GM19240 (cell line): ENCODE data around the gene HDGF.

Experiments
- DNase-seq: peaks from one replicate; pipeline ENCODE4 v3.0.0; 2011; ENCODE audit warnings: low spot score; ENCODE audit not compliant: insufficient read length

The HDGF gene

DNA sequence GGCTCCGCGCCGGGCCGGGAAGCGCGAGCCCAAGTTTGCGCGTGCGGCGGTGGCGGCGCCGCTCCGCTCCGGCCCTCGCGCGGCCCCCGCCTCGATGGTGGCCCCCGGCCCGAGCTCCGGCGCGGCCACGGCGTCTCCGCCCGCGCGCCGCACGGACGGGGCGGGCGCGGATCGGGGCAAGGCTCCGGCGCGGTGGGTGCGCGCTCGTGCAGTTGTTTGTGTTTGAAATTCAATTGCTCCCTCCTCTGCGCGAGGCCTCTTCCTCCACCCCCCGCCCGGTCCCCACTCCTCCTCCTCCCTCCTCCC lies at the start of gene HDGF:
HDGF (minus strand) TSS at position 225 of the 306 bp plus-strand sequence. CDS start 246 bp downstream, outside the sequence.
- DNase-seq = no peak

DNA sequence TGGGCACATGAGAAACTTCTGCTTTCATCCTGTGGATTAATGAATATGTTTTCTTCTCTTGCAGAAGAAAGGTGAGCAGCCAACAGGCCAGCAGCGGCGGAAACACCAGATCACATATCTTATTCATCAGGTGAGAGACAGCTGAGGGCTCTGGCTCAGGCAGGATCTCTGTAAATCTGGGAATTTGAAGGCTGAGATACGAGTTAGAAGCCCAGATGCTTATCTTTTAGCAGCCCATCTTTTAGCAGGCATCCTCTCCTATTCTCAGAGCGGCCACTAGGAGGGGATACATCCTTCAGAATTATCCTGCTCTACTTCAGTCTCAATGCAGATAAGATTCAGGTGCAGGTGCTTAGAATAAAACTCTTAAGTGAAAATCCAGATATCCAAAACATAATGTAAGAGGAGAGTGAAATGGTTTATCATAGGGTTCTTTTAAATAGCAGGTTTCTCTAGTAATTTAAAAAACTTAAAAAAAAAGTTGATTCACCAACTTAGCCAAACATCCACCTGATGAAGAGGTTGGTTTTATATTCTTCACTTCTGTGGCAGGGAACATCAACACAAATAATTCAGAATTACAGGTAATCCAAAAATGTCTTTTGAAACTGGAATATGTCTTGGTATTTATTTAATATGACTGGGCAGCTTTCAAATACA lies 45.9 kb upstream of the HDGF start:
- no peak for DNase-seq

DNA sequence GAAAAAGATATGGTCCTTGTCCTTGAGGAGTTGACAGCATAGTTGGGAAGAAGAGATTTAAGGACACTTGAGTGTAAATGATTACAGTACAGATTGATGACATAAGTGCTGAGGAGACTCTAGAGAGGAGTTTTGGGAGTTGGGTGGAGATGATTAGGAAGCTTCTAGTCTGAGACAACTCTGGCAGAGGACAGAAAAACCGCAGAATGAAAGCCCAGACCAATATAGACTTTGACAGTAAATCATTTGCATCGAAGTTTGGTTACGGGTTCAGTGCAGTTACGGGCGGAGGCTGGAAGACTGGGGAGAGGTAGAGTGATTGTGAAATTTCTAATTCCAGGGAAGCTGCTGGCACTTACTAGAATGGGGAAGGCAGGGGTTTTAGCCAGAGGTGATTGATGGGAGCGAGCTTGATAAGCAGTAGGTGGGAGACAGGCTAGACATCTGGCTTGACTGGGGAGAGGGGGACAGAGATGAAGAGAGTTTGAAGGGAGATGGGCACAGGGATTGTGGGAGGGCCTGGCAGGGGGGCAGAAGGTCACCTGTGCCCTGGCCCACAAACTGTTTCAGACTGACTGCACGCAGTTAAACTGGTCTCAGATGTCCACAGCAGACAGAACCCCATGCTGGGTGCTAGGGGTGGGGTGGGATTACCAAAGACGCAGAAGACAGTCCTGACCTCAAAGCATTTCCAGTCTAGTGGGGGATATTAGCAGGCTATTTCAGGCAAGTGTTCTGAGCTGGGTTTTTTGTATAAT lies 45.0 kb upstream of the HDGF start:
- DNase-seq = no peak

DNA sequence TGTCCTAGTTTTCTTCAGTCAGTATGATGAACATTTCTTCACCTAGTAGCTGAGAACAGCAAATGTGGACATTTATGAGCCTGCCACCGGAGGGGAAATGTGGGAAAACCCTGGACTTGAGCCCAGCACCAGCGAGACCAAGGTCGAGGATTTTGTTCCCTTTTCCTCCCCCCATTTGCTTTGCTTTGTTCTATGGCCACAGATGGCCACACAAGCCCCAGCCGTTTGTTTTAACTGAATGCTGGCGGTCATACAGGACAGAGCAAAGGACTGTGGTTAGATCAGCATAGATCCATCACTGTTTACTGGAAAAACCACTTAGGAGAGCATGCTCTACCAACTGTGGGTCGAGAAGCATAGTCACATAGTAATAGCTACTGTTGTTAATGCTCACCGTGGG lies 44.3 kb upstream of the HDGF start:
- DNase-seq = no peak

DNA sequence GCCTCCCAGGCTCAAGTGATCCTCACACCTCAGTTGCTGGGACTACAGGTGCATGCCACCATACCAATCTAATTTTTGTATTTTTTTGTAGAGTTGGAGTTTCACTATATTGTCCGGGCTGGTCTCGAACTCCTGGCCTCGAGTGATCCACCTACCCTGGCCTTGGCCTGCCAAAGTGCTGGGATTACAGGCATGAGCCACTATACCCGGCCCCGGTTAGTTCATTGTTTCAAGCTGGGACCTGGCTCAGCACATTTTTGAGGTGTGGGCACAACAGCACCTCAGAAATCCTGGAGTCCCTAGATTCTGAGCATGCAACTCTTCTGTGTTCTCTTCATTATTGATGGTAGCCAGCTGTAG lies 43.9 kb upstream of the HDGF start:
- no peak for DNase-seq

DNA sequence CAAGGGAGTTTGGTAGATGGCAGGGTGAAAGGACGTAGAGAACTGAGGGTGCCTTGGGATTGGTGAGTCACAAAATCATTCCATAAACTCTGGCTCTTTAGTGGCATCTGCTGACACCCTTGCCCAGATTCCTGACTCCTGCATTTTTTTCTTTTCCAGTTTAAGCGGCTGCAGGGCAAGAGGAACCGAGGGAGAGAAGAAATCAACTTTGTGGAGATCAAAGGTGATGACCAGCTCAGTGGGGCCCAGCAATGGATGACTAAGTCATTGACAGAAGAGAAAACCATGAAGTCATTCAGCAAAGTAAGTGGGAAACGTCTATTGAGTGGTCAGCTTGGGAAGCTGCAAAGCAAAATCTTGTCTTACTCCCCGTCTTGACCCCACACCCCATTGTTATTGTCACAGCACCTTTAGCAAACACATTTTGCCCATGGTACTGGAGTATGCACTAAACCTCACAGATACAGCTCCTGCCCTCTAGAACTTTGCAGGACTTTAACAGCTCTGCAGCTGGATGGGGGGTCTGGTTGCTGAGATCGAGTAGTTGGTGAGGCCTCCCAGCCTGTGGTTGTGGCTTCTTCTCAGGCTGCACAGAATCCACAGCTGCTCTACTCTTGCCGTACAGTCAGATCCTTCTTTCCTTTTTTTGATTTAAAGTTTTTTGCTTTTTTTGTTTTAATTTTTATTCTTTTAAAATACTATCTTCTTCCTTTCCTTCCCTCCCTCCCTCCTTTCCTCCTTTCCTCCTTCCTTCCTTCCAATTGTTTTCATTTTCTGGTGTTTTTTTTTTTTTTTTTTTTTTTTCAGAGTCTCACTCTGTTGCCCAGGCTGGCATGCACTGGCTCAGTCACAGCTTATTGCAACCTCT lies 43.3 kb upstream of the HDGF start:
- DNase-seq = no peak

DNA sequence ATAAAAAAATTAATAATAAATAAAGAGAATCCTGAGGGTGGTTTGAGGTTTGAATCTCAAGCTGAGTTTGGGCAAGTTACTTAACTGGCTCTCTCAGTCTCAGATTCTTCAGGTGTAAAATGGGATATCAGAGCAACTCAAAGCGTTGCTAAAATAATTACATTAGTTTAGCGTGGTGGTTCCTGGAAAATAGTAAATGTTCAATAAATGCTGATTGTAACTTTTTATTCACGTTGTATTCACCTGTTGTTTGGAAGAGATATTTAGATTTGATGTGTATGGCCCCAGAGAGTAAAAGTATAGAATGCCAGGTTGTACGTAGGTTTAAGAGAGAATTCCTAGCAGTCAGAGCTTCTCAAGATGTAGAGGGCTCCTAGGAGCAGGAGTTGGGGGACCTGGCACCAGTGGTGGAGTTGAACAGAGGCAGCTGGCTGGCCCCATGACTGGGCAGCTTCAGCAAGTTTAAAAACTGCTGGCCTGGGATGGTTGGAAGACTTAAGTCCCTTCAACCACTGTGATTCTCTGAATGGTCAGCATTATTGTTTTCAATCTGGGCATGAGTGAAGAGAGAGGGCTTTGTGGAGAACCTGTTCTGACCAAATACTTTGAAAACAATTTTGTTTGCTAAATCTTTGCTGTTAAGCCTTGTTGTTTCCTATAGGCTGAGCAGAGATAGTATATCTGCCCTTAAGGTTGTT lies 38.3 kb upstream of the HDGF start:
- DNase-seq = no peak

DNA sequence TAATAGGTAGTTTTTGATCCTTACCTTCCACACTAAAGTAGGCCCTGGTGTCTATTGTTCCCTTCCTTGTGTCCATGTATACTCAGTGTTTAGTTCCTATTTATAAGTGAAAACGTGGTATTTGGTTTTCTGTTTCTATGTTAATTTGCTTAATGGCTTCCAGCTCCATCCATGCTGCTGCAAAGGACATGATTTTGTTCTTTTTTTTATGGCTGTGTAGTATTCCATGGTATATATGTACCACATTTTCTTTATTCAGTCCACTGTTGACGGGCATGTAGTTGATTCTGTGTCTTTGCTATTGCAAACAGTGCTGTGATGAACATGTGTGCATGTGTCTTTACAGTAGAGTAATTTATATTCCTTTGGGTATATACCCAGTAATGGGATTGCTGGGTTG lies 36.7 kb upstream of the HDGF start:
- no peak for DNase-seq

DNA sequence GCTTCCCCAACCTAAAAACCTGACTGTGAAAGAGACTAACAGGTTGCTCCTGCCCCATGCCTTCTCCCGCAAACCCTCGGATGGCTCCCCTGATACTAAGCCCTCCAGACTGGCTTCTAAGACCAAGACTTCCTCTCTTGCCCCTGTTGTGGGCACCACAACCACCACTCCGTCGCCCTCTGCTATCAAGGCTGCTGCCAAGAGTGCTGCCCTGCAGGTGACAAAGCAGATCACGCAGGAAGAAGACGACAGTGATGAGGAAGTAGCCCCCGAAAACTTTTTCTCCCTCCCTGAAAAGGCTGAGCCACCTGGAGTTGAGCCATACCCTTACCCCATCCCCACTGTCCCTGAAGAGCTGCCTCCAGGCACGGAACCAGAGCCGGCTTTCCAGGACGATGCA lies 35.2 kb upstream of the HDGF start:
- no peak for DNase-seq

DNA sequence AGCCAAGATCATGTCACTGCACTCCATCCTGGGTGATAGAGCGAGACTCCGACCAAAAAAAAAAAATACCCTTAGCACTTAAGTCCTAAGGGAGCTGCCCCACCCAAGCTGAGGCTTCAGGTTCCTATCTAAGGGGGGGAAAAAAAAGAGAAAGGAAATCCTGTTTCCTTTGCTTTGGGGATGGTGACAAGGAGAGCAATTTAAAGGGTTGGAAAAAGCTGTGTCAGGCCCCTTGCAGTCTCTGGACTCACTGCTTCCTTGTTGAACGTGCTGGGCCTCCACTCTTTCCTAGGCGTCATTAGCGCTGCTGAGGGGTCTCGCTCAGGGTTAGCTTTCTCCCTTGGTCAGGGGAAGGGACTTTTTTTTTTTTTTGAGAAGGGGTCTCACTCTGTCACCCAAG lies 34.0 kb upstream of the HDGF start:
- no peak for DNase-seq

DNA sequence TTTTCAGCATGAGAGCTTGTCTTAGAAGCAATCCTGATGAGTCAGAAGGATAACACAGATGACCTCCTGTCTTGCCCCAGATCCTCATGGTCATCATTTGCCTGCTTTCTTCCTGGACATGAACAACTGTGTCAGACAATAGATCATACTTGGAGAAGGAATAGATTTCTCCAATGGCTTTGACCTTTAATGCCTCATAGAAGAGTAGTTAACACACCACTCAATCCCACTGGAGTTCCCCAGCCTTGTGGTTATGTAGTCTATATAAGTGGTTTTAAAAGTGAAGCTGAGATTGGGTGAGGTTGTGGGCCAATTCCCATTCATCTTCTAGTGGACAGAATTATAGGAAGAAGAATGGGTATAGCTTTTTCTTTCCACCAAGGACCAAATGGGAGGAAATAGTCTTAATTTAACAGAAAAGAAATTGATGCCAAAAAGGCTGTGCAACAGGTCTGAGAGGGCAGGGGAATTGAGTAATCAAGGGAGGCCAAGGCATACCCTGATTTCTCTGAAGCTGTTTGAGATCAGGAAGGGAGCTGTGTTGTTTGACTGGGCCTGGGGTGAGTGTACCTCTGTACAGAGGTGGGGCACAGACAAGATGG lies 30.2 kb upstream of the HDGF start:
- DNase-seq = no peak

DNA sequence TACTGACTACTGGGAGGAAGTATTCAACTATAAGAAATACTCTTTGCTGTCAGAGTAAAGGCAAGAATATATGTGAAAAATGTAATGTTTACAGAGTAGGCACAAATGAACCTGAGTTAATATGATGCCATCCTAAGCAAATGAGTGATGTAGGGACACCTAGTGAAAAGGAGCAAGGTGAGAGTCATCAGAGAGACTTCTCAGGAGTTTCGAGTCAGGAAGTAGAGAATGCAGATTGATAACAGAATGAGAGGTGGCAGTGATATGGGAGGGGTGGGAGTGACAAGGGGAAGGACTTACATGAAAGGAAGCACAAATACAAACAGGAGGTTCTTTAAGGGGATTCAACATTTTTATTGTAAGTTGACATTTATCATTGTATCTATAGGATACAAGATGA lies 26.1 kb upstream of the HDGF start:
- no peak for DNase-seq

DNA sequence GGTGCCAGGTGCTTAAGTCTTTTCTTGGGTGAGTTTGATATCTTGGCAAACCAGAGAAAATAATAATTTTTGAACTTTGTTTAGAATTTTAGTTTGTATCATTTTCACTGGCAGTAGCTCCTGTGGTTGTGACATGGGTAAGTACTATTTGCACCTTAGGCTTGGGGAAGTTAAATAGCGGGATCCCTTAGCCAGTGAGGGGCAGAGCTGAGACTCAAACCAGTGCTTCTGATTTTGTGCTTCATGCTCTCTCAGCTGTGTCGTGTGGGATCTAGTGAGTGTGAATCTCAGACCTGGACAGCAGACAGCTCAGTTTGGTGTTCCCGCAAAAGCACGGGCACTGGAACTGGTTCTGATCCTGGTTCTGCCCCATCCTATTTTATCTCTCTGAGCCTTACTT lies 25.5 kb upstream of the HDGF start:
- no peak for DNase-seq

DNA sequence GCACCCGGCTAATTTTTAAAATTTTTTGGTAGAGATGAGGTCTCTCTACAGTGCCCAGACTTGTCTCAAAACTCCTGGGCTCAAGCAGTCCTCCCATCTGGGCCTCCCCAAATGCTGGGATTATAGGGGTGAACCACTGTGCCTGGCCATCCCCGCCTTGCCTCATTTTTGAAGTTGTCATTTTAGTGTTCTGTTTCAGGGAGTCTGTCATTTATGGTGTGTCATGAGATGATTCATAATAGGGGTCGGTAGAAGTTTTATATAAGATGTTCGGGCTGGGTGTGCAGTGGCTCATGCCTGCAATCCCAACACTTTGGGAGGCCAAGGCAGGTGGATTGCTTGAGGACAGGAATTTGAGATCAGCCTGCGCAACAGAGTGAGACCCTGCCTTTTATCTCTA lies 24.3 kb upstream of the HDGF start:
- no peak for DNase-seq

DNA sequence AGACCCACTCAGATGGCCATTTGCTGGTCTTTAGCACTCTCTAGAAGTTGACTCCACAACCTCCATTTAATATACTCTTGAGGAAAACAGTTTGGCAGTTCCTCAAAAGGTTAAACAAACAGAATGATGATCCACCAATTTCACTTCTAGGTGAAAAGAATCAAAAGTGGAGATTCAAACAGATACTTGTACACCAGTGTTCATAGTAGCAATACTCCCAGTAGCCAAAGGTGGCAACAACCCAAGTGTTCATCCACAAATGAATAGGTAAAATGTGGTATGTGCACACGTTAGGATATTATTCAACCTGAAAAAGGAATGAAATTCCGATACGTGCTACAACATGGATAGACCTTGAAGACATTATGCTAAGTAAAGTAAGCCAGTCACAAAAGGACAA lies 22.1 kb upstream of the HDGF start:
- DNase-seq = no peak

DNA sequence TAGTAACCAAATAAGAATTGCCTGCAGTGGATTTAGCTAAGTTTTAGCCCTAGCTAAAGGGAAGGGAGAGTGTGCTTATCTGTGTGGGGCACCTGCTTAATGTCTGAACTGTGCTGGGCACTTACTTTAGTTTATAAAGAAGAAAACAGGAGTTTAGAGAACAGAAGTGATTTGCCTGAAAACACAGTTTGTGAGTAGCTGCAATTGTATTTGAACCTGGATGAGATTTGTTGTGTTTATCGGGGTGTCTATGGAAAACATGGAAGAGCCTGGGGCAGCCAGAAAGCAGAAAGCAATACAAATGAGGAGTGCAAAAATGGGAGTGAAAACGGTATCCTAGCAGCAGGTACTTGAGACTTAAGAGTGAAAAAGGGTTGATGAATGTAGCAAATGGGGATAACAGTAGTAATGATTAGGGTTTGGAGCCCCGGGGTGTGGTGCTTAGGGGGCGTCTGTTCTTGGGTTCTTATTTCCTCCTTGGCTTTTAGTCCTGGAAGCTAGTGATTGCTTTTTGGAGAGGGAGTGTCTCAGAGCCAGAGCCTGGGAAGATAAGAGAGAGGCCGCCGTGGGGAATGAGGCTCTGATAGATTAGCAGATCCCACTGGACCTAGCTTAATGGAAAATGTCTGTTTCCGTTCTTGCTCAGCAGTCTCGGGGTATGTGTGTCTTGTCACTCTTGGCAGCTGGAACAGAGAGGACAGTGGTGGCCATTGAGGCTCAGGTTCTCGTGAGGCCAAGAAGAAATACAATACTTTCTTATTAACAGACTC lies 21.4 kb upstream of the HDGF start:
- no peak for DNase-seq

DNA sequence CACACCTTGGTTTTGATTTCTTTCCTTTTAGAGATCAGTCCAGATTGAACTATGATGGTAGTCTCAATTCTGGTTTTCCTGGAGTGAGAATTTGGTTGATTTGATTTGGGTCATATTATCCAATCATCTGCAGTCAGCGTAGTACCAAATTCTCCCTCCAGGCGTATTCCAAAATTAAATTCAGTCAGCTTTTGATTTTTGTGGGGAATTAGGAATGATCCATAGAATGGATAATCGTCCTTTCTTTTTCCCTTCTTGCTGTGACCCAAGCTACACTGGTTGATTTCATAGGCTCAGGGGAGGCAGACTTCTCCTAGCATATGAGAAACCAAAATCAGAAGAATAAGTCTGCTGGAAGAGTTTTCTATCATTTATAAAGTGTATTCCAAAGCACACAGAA lies 20.7 kb upstream of the HDGF start:
- no peak for DNase-seq

DNA sequence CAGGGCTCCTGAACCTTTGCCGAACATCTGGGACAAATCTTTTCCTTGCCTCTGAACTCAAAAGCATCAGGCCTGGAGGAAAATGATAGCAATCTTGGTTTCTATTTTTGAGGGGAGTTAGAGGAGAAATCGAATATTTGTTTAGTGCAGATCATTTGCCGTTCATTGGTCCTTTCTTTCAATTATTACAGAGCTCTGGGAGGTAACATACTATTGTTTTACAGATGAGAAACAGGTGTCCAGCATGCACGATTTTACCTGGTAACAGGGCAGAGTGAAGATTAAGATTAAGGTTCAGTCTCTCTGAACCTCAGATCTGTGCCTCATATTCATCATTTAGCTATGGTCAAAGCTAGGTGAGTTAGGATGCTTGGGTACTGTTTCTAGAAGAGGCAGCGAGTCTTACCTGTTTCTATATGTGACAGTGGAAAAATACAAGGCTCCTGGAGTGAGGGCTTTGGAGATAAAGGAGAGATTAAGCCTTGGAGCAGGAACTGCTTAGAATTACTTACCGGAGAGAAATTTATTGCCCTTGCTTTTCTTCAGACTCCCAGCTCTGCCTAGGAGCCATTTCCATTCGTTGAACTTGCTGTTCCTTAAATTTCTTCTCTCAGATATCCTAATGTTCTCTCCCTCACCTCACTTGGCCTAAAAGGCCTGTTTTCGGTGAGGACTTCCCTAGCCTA lies 17.3 kb upstream of the HDGF start:
- DNase-seq = no peak

DNA sequence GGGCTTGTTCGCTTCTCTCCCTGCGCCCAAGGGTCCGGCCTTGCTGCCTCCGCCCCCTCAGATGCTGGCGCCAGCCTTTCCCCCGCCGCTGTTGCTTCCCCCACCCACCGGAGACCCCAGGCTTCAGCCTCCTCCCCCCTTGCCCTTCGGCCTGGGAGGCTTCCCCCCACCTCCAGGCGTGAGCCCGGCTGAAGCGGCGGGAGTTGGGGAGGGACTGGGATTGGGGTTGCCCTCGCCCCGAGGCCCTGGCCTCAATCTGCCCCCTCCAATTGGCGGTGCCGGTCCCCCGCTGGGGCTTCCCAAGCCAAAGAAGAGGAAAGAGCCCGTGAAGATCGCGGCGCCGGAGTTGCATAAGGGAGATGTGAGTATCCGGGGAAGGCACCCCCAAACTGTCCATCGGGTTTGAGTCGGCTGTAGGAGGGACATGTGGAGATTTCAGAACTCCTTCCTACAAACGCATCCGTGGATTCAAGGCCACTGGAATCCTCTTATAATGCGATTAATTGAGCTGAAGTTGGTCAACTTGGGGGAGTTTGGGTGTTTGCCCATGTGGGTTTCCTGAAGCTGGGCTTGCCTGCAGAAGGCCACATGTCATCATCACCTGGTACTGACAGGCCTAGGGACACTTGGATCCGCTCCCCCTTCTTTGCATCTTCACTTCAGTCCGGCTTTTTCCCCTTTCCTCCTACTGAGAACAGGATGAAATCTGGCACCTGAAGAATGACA lies 16.6 kb upstream of the HDGF start:
- no peak for DNase-seq
